Gastroesophageal sphincter (tissue), 3 donors: Measurements from ENCODE around the gene PIP5K1B.

Source experiments
- EP300 ChIP-seq: sonication (generic); formaldehyde crosslinking; IDR thresholded peaks from one replicate; pipeline ENCODE4 v1.6.1; 2017; ENCODE audit warnings: antibody characterized with exemption, mild to moderate bottlenecking
- POLR2A ChIP-seq, 2 donors: fragments of 450-650 bp; IDR thresholded peaks; one replicate each; pipeline ENCODE4 v1.6.1; 2017; ENCODE audit warnings: antibody characterized with exemption in 2 of 2, mild to moderate bottlenecking in 2 of 2, moderate library complexity in 1 of 2
- POLR2AphosphoS5 ChIP-seq: sonication (generic); formaldehyde crosslinking; IDR thresholded peaks from one replicate; pipeline ENCODE4 v1.6.1; 2017; ENCODE audit warnings: antibody characterized with exemption
- TF ChIP-seq, protein P1 (sequence below), 4 experiments: fragments of 200-600 bp in 2 of 4; fragments of 450-650 bp in 2 of 4; sonication (generic) in 1 of 4; IDR thresholded peaks; one replicate each; pipeline ENCODE4 v1.5.1; 2017 to 2019; ENCODE audit warnings: antibody characterized with exemption in 4 of 4, mild to moderate bottlenecking in 2 of 4, moderate library complexity in 2 of 4

DNA sequence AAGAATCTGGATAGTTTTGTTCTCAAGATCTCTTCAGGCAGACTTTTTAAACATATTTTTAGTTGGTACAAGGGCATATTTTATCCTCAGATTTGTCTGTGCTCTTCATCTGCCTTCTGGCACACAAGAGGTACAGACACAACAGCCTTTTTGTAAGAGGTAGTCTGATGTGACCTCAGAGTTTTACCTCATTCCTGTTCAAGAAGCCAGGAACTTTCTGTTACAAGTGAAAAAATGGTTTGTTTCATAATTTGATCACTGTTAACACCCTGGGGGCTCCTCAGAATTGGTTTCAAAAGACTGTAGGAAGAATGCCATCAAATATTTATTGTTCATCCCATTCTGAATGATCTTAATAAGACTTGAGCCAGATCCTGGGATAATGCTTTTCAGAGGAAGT, 172.2 kb downstream of the PIP5K1B start:
- TF ChIP-seq POLR2AphosphoS5 (no peak), POLR2A (IDR thresholded peaks at IDR 0.05) (no peak), EP300 (no peak)
- TF ChIP-seq, protein P1, sequence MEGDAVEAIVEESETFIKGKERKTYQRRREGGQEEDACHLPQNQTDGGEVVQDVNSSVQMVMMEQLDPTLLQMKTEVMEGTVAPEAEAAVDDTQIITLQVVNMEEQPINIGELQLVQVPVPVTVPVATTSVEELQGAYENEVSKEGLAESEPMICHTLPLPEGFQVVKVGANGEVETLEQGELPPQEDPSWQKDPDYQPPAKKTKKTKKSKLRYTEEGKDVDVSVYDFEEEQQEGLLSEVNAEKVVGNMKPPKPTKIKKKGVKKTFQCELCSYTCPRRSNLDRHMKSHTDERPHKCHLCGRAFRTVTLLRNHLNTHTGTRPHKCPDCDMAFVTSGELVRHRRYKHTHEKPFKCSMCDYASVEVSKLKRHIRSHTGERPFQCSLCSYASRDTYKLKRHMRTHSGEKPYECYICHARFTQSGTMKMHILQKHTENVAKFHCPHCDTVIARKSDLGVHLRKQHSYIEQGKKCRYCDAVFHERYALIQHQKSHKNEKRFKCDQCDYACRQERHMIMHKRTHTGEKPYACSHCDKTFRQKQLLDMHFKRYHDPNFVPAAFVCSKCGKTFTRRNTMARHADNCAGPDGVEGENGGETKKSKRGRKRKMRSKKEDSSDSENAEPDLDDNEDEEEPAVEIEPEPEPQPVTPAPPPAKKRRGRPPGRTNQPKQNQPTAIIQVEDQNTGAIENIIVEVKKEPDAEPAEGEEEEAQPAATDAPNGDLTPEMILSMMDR (IDR thresholded peaks at IDR 0.05), result no peak
